ENCODE results near the gene IRAK1. TPM values are rescaled to one million over a fixed set of nuclear protein-coding genes. Genes with fewer than 3 reads are reported as not detected.

IRAK1 gene
- total RNA-seq, 1 experiment from 2014 or later: 50.0 TPM

DNA sequence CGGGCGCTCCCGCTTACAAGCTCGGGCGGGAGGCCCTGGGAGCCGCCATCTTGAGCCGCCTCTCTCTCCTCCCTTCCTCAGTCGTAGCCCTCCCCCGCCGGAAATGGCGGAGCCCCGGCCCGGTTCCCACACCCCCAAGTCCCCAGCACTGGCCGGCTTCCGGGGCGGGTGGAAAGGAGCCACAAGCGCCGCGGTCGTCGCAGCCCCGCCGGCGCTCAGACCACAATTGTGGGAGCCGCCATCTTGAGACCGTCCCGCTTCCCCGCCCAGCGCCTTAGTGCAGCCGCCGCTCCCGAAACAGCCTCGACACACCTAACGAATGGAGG lies 48.6 kb downstream of the IRAK1 start:
- DNase-seq (ENCODE audit: low spot score): peak; percentile 71

DNA sequence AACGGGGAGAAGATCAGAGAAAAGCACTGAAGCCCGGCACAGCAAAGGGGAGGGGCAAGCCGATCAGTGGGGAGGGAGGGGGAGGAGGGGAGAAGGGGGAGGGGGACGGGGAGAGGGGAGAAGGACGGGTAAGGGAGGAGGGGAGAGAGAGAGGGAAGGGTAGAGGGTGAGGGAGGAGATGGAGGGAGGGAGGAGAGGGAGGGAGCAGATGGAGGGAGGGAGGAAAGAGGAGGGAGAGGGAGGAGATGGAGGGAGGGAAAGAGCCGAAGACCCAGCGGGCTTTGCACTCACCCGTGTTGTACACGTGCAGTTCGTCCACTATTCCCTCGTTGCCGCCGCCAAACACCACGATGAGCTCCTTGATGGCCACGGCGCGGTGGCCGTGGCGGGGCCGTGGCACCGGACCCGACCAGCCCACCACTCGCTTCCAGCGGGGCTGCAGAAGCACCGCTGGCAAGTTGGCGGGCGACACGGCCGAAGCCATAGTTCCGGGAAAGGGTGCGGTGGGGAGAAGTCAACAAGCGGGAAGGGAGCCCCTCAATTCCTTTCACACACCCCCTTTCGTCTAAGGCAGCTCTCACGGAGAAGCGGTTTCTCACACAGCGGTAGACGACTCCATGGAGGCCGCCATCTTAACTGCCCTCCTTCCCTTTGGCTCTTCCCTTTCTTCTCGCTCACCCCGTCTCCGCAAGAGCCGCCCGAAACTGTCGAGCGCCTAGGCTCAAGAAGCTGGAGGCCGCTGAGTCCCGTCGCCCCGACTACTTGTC lies 49.2 kb downstream of the IRAK1 start:
- DNase-seq (ENCODE audit: low spot score): peak; percentile 68

DNA sequence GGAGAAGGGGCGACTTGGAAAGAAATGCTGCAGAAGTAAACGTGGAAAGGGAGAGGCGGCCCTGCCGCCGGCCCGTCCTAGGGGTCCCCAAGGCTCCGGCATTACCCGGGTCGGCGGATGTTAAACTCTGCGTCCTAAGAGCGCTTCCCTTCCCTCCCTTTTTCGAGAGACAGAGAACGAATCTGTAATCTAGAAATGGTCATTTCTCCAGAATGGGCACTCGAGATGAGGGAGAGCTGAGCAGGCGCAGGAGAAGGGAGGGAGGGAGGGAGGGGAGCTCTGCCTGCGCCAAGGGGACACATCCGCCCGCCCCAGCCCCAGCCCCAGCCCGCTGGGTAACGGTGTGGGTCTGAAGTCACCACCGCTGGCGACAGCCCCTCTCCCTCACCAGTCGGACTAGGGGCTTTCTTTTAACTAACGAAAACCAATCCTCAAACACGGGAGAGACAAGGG lies 49.8 kb downstream of the IRAK1 start:
- no peak for DNase-seq (ENCODE audit: low spot score)

- no peak for DNase-seq (ENCODE audit: low spot score)
These were observed 50.4 kb downstream of the IRAK1 start for GRCh38 chrX:153969125-153969903.

DNA sequence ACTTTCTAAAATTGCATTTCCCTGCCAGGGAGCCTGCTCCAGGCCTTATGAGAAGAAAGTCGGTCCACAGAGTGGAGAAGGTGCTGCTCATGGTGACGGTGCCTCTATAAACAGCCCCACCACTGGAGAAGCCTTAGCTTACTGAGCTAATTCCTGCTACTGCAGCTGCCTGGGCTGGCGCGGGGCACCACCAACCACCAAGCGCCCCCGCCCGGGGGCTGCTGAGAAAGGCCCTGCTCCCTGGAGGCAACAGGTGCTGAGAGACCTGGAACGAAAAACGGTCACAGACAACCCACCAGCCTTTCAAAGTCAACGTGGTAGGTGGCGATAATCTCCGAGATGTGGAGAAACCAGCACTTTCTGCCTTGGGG lies 51.0 kb downstream of the IRAK1 start:
- DNase-seq (ENCODE audit: low spot score): no peak

DNA sequence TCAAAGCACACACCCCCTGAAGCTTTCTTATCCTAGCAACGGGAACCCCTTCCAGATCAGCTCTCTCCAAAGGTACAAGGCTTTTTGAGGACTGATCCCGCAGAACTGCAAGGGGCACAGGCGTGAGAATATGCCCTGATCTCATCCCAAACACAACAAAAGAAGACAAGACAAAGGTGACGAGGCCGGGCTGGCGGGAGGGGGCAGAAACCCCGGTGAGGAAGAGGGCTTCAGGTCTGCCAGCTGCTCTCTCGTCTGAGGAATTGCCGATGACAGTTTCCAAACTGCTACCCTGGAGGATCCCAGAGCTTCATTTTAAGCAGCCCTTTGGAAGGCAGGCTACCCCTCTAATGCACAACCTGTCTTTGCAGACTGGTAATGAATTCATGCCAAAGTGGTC lies 51.4 kb downstream of the IRAK1 start:
- DNase-seq (ENCODE audit: low spot score): no peak

DNA sequence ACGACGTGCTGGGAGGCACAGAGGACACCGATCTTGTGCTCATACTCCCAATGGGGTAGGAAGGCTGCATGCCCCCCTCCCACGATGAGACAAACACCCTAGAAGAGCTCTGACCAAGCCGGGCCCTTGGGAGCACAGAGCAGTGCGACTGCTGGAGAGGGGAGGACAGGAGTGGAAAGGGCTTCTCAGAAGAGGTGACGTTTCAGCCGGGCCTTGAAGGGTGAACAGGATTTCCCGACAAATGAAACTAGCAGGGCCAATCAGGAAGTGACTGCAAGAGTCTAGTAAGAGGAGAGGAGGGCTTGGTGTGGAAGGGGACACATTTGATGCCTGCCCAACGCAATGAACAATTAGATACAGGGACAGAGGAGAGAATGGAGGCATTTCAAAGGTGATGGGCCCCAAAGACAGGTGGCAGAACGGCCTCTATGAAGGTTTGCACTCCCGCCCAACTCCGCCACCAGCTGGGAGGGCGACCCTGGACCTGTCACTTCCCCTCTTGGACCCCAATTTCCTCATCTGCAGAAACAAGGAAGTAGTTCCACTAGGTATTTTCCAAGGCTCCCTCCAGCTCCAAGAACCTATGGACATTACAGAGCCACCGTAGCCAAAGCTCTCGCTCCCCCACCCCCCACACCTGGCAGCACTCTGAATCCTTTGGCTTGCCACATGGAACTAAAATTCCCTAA lies 52.0 kb downstream of the IRAK1 start:
- DNase-seq (ENCODE audit: low spot score): no peak

DNA sequence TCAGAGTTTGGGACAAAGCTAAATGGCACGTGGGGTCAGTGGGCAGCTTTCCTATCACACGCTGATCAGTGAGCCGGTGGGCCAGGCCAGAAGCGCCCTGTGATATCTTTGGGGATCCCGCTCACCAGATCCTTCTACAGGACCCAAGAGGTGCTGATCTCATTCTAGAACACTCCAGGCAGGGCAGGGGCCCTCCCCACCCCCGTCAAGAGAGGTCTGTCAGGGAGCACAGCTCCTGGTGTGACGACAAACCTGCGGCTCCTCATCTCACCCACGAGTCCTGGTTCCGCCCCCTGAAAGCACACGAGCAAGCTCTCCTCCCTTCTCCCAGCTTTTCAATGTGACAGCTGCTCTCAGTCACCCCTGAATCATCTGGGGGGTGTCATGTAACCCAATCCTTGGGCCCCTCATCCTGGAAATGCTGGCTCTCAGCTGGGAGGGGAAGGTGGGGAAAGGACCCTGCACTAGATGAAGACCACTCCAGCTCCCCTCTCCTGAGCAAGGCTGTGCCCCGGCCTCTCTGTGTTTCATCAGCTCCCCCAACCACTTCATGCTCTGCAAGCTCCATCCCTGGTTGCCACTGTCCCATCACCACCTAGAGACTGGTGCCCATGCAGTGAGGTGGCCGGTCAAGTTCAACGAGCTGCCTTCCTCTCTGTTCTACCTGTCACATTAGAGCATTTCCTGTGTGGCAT lies 52.7 kb downstream of the IRAK1 start:
- DNase-seq (ENCODE audit: low spot score): no peak

GRCh38 chrX:153966283-153966688 lies 53.4 kb downstream of the IRAK1 start:
- no peak for DNase-seq (ENCODE audit: low spot score)

GRCh38 chrX:153965406-153965805 lies 54.3 kb downstream of the IRAK1 start:
- DNase-seq (ENCODE audit: low spot score): no peak

DNA sequence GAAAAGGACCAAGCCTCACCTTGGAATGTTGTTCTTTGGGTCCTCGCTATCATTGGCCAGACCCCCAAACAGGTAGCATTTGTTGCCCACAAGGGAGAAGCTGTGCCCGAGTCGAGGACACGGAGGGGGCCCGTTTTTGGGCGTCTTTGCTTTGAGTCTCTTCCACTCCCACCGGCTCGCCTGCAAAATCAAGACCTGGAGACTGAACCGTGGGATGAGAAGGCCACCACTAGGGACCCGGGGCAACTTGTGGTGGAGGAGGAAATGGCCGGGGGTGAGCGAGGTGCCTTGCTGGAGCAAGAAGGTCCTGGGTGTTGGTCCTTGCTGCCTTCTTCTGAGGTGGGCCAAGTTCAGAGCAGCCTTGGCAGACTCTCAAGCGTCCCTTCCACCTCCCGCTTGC lies 55.6 kb downstream of the IRAK1 start:
- no peak for DNase-seq (ENCODE audit: low spot score)

- DNase-seq (ENCODE audit: low spot score): no peak
These were observed 56.2 kb downstream of the IRAK1 start for GRCh38 chrX:153963546-153963945.

DNA sequence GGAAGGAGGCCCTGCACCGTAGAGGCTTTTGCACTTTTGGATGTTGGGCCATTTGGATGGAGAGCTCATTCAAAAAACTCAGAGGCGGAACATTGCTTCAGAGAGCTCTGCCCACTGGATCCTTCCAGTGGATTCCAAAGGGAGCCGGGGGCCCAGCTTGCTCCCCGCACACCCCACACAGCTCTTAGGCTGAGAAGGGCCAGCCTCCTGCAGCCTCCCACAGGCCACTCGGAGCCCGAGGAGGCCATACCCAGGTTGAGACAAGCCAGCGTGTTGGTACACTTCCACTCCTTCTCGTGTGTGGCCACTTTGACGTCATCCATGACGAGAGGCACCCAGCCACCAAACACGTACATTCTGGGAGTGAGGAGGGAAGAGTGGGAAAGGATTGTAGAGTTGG lies 58.4 kb downstream of the IRAK1 start:
- no peak for DNase-seq (ENCODE audit: low spot score)

DNA sequence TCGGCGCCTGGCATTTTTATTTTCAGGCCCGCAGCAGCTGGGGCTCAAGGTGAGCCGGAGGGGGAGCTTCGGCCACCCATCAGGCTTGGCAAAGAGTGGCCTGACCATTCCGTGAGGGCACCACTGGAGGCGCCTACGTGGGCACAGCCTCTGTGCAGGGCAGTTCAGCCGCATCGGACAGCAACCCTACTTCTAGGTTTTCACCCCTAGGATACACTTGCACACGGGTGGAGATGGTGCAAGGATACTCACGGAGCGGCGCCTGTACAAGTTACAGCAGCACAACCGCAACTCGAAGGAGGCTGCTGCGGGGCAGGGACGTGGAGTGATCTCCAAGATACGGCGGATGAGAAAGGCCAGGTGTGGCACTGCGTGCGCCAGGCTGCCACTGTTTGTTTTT lies 58.9 kb downstream of the IRAK1 start:
- DNase-seq (ENCODE audit: low spot score): no peak

Other genes with a start within 250 kb of the IRAK1 start
- 0.06 and 0.35 TPM in 2 replicates for gene SRPK3, start 238.9 kb downstream of the IRAK1 start, total RNA-seq (2014; rRNA removed; shearing (Covaris generic))
- 68.9 and 78.0 TPM in 2 replicates for gene IDH3G, start 225.5 kb downstream of the IRAK1 start, total RNA-seq (2014; rRNA removed; shearing (Covaris generic))
- 254 and 289 TPM in 2 replicates for gene SSR4, start 225.2 kb downstream of the IRAK1 start, total RNA-seq (2014; rRNA removed; shearing (Covaris generic))
- 3.8 and 4.0 TPM in 2 replicates for gene PDZD4, start 189.4 kb downstream of the IRAK1 start, total RNA-seq (2014; rRNA removed; shearing (Covaris generic))
- gene L1CAM, start 133.7 kb downstream of the IRAK1 start, total RNA-seq (2014; rRNA removed; shearing (Covaris generic)): 7.9 and 9.7 TPM in 2 replicates
- gene AVPR2, start 115.2 kb downstream of the IRAK1 start, total RNA-seq (2014; rRNA removed; shearing (Covaris generic)): 0.14 and 0.33 TPM in 2 replicates
- 0.31 and 0.82 TPM in 2 replicates for gene ARHGAP4, start 93.6 kb downstream of the IRAK1 start, total RNA-seq (2014; rRNA removed; shearing (Covaris generic))
- gene NAA10, start 84.9 kb downstream of the IRAK1 start, total RNA-seq (2014; rRNA removed; shearing (Covaris generic)): 167 and 216 TPM in 2 replicates
- 0.10 TPM in 1 of 2 replicates, not detected in the other for gene RENBP, start 75.3 kb downstream of the IRAK1 start, total RNA-seq (2014; rRNA removed; shearing (Covaris generic))
- 19.4 and 23.5 TPM in 2 replicates for gene HCFC1, start 48.1 kb downstream of the IRAK1 start, total RNA-seq (2014; rRNA removed; shearing (Covaris generic))
- 2.2 and 2.7 TPM in 2 replicates for gene TMEM187, start 47.1 kb downstream of the IRAK1 start, total RNA-seq (2014; rRNA removed; shearing (Covaris generic))
- 24.9 and 28.3 TPM in 2 replicates for gene MECP2, start 77.8 kb upstream of the IRAK1 start, total RNA-seq (2014; rRNA removed; shearing (Covaris generic))
- not detected in 2 replicates for gene OPN1LW, start 124.3 kb upstream of the IRAK1 start, total RNA-seq (2014; rRNA removed; shearing (Covaris generic))
- gene OPN1MW, start 162.7 kb upstream of the IRAK1 start, total RNA-seq (2014; rRNA removed; shearing (Covaris generic)): not detected in 2 replicates
- not detected in 2 replicates for gene OPN1MW2, start 199.9 kb upstream of the IRAK1 start, total RNA-seq (2014; rRNA removed; shearing (Covaris generic))
- not detected in 2 replicates for gene OPN1MW3, start 237.7 kb upstream of the IRAK1 start, total RNA-seq (2014; rRNA removed; shearing (Covaris generic))